GM21825 (cell line): Measurements from ENCODE around the gene SCMH1.

Experiments
- ATAC-seq: cut with Tn5 transposase; IDR thresholded peaks from one replicate; pipeline ENCODE4 v1.9.1; 2021; ENCODE audit warnings: mild to moderate bottlenecking, moderate library complexity; ENCODE audit not compliant: unreplicated experiment

Gene SCMH1

GRCh38 chr1:41013024-41013423 lies 229.1 kb downstream of the SCMH1 start:
- ATAC-seq: no peak

- ATAC-seq: no peak
These were observed 231.8 kb downstream of the SCMH1 start for GRCh38 chr1:41010345-41010744.

- ATAC-seq: no peak
These were observed 232.6 kb downstream of the SCMH1 start for GRCh38 chr1:41009466-41009865.

- ATAC-seq: no peak
These were observed 234.9 kb downstream of the SCMH1 start for GRCh38 chr1:41006942-41007865.

- ATAC-seq: no peak
These were observed 236.2 kb downstream of the SCMH1 start for GRCh38 chr1:41005876-41006275.

- peak; percentile 93 for ATAC-seq
These were observed 238.4 kb downstream of the SCMH1 start for GRCh38 chr1:41003640-41004220.

- ATAC-seq: no peak
These were observed 238.9 kb downstream of the SCMH1 start for GRCh38 chr1:41003127-41003639.

GRCh38 chr1:40998668-40999067 lies 243.4 kb downstream of the SCMH1 start:
- ATAC-seq: no peak

GRCh38 chr1:40997096-40997495 lies 245.0 kb downstream of the SCMH1 start:
- no peak for ATAC-seq

GRCh38 chr1:40989066-40989465 lies 253.0 kb downstream of the SCMH1 start:
- no peak for ATAC-seq

GRCh38 chr1:40988280-40988679 lies 253.8 kb downstream of the SCMH1 start:
- ATAC-seq: no peak

GRCh38 chr1:40987439-40988276 lies 254.4 kb downstream of the SCMH1 start:
- ATAC-seq: no peak

GRCh38 chr1:40986956-40987355 lies 255.2 kb downstream of the SCMH1 start:
- ATAC-seq: no peak

- no peak for ATAC-seq
These were observed 255.8 kb downstream of the SCMH1 start for GRCh38 chr1:40986328-40986783.

- ATAC-seq: no peak
These were observed 256.2 kb downstream of the SCMH1 start for GRCh38 chr1:40985875-40986274.

- ATAC-seq: no peak
These were observed 256.9 kb downstream of the SCMH1 start for GRCh38 chr1:40985161-40985560.

- ATAC-seq: no peak
These were observed 257.6 kb downstream of the SCMH1 start for GRCh38 chr1:40984531-40984930.

- no peak for ATAC-seq
These were observed 258.0 kb downstream of the SCMH1 start for GRCh38 chr1:40984066-40984465.

GRCh38 chr1:40983286-40983685 lies 258.8 kb downstream of the SCMH1 start:
- no peak for ATAC-seq

GRCh38 chr1:40982721-40983120 lies 259.4 kb downstream of the SCMH1 start:
- no peak for ATAC-seq
